ENCODE results near the gene SLC38A9.
A peak's percentile ranks its signal among the peaks of the same experiment; 100 is the strongest.
"Not testable (repeated sequence)": the region's sequence is repeated elsewhere in the genome, so short reads cannot be mapped to it uniquely, and the experiment has no call there.

SLC38A9 gene

GRCh38 chr5:55608595-55609349 is 103.4 kb downstream of the SLC38A9 start:
- H3K4me3 ChIP-seq (ENCODE audit: low read depth in 1 of 2, low read length in 2 of 2) = no peak overlapping the region
- H3K9me3 ChIP-seq (ENCODE audit: control insufficient read depth in 1 of 2, low read length in 2 of 2) = no peaks in the 10 kb centered on the region
- no peaks in the 10 kb centered on the region for H3K27me3 ChIP-seq (ENCODE audit: low read depth, low read length)
- H3K27ac ChIP-seq (ENCODE audit: low read length) = no peak overlapping the region
- H3K36me3 ChIP-seq (ENCODE audit: control insufficient read depth in 1 of 2, insufficient read depth in 2 of 2, low read length in 2 of 2) = no peaks in the 10 kb centered on the region
- H3K4me1 ChIP-seq (ENCODE audit: control insufficient read depth in 1 of 2, insufficient read depth in 2 of 2, low read length in 2 of 2) = peaks cover 0 to 4% of the 10 kb centered on the region in 2 donors

GRCh38 chr5:55607309-55607708 is 104.8 kb downstream of the SLC38A9 start:
- H3K9me3 ChIP-seq (ENCODE audit: control insufficient read depth in 1 of 2, low read length in 2 of 2); H3K4me3 ChIP-seq (ENCODE audit: low read depth in 1 of 2, low read length in 2 of 2); H3K27ac ChIP-seq (ENCODE audit: low read length); H3K27me3 ChIP-seq (ENCODE audit: low read depth, low read length); H3K36me3 ChIP-seq (ENCODE audit: control insufficient read depth in 1 of 2, insufficient read depth in 2 of 2, low read length in 2 of 2): not testable (repeated sequence)
- H3K4me1 ChIP-seq (ENCODE audit: control insufficient read depth in 1 of 2, insufficient read depth in 2 of 2, low read length in 2 of 2) = peaks cover 0 to 11% of the 10 kb centered on the region in 2 donors

- Histone ChIP-seq H3K4me1 (ENCODE audit: control insufficient read depth in 1 of 2, insufficient read depth in 2 of 2, low read length in 2 of 2) (peaks cover 14 to 23% of the 10 kb centered on the region in 2 donors), H3K36me3 (ENCODE audit: control insufficient read depth in 1 of 2, insufficient read depth in 2 of 2, low read length in 2 of 2) (peaks cover 0 to 4% of the 10 kb centered on the region in 2 donors), H3K9me3 (ENCODE audit: control insufficient read depth in 1 of 2, low read length in 2 of 2) (no peaks in the 10 kb centered on the region), H3K27ac (ENCODE audit: low read length) (peak overlapping the region; percentile 24), H3K27me3 (ENCODE audit: low read depth, low read length) (no peaks in the 10 kb centered on the region), H3K4me3 (ENCODE audit: low read depth in 1 of 2, low read length in 2 of 2) (no peak overlapping the region)
Observed at GRCh38 chr5:55604611-55605067, 107.5 kb downstream of the SLC38A9 start.

- no peaks in the 10 kb centered on the region for H3K27me3 ChIP-seq (ENCODE audit: low read depth, low read length)
- peak overlapping the region; percentile 24 for H3K27ac ChIP-seq (ENCODE audit: low read length)
- H3K36me3 ChIP-seq (ENCODE audit: control insufficient read depth in 1 of 2, insufficient read depth in 2 of 2, low read length in 2 of 2) = peaks cover 0 to 4% of the 10 kb centered on the region in 2 donors
- H3K4me1 ChIP-seq (ENCODE audit: control insufficient read depth in 1 of 2, insufficient read depth in 2 of 2, low read length in 2 of 2) = peaks cover 15 to 23% of the 10 kb centered on the region in 2 donors
- H3K9me3 ChIP-seq (ENCODE audit: control insufficient read depth in 1 of 2, low read length in 2 of 2) = no peaks in the 10 kb centered on the region
- H3K4me3 ChIP-seq (ENCODE audit: low read depth in 1 of 2, low read length in 2 of 2) = no peak overlapping the region
Observed at GRCh38 chr5:55603922-55604321, 108.2 kb downstream of the SLC38A9 start.

- no peaks in the 10 kb centered on the region for H3K9me3 ChIP-seq (ENCODE audit: control insufficient read depth in 1 of 2, low read length in 2 of 2)
- H3K27me3 ChIP-seq (ENCODE audit: low read depth, low read length) = no peaks in the 10 kb centered on the region
- H3K36me3 ChIP-seq (ENCODE audit: control insufficient read depth in 1 of 2, insufficient read depth in 2 of 2, low read length in 2 of 2) = peaks cover 0 to 4% of the 10 kb centered on the region in 2 donors
- no peak overlapping the region for H3K4me3 ChIP-seq (ENCODE audit: low read depth in 1 of 2, low read length in 2 of 2)
- peaks cover 30 to 36% of the 10 kb centered on the region in 2 donors for H3K4me1 ChIP-seq (ENCODE audit: control insufficient read depth in 1 of 2, insufficient read depth in 2 of 2, low read length in 2 of 2)
- peak overlapping the region; percentile 95 for H3K27ac ChIP-seq (ENCODE audit: low read length)
Observed at GRCh38 chr5:55601628-55602027, 110.5 kb downstream of the SLC38A9 start.

- peak overlapping the region; percentile 95 for H3K27ac ChIP-seq (ENCODE audit: low read length)
- H3K4me3 ChIP-seq (ENCODE audit: low read depth in 1 of 2, low read length in 2 of 2) = no peak overlapping the region
- H3K27me3 ChIP-seq (ENCODE audit: low read depth, low read length) = no peaks in the 10 kb centered on the region
- peaks cover 30 to 36% of the 10 kb centered on the region in 2 donors for H3K4me1 ChIP-seq (ENCODE audit: control insufficient read depth in 1 of 2, insufficient read depth in 2 of 2, low read length in 2 of 2)
- H3K9me3 ChIP-seq (ENCODE audit: control insufficient read depth in 1 of 2, low read length in 2 of 2) = no peaks in the 10 kb centered on the region
- peaks cover 0 to 4% of the 10 kb centered on the region in 2 donors for H3K36me3 ChIP-seq (ENCODE audit: control insufficient read depth in 1 of 2, insufficient read depth in 2 of 2, low read length in 2 of 2)
Observed at GRCh38 chr5:55601204-55601618, 110.9 kb downstream of the SLC38A9 start.

GRCh38 chr5:55600497-55601203 is 111.5 kb downstream of the SLC38A9 start:
- H3K9me3 ChIP-seq (ENCODE audit: control insufficient read depth in 1 of 2, low read length in 2 of 2) = no peaks in the 10 kb centered on the region
- H3K4me3 ChIP-seq (ENCODE audit: low read depth in 1 of 2, low read length in 2 of 2) = no peak overlapping the region
- H3K36me3 ChIP-seq (ENCODE audit: control insufficient read depth in 1 of 2, insufficient read depth in 2 of 2, low read length in 2 of 2) = peaks cover 0 to 4% of the 10 kb centered on the region in 2 donors
- H3K27ac ChIP-seq (ENCODE audit: low read length) = peak overlapping the region; percentile 95
- H3K4me1 ChIP-seq (ENCODE audit: control insufficient read depth in 1 of 2, insufficient read depth in 2 of 2, low read length in 2 of 2) = peaks cover 30 to 36% of the 10 kb centered on the region in 2 donors
- H3K27me3 ChIP-seq (ENCODE audit: low read depth, low read length) = no peaks in the 10 kb centered on the region

GRCh38 chr5:55600086-55600485 is 112.0 kb downstream of the SLC38A9 start:
- Histone ChIP-seq H3K36me3 (ENCODE audit: control insufficient read depth in 1 of 2, insufficient read depth in 2 of 2, low read length in 2 of 2) (peaks cover 0 to 4% of the 10 kb centered on the region in 2 donors), H3K4me1 (ENCODE audit: control insufficient read depth in 1 of 2, insufficient read depth in 2 of 2, low read length in 2 of 2) (peaks cover 30 to 36% of the 10 kb centered on the region in 2 donors), H3K27me3 (ENCODE audit: low read depth, low read length) (no peaks in the 10 kb centered on the region), H3K4me3 (ENCODE audit: low read depth in 1 of 2, low read length in 2 of 2) (no peak overlapping the region), H3K9me3 (ENCODE audit: control insufficient read depth in 1 of 2, low read length in 2 of 2) (no peaks in the 10 kb centered on the region), H3K27ac (ENCODE audit: low read length) (peak overlapping the region; percentile 95)

- peaks cover 30 to 32% of the 10 kb centered on the region in 2 donors for H3K4me1 ChIP-seq (ENCODE audit: control insufficient read depth in 1 of 2, insufficient read depth in 2 of 2, low read length in 2 of 2)
- H3K4me3 ChIP-seq (ENCODE audit: low read depth in 1 of 2, low read length in 2 of 2) = no peak overlapping the region
- no peaks in the 10 kb centered on the region for H3K9me3 ChIP-seq (ENCODE audit: control insufficient read depth in 1 of 2, low read length in 2 of 2)
- H3K27ac ChIP-seq (ENCODE audit: low read length) = peak overlapping the region; percentile 95
- peaks cover 0 to 4% of the 10 kb centered on the region in 2 donors for H3K36me3 ChIP-seq (ENCODE audit: control insufficient read depth in 1 of 2, insufficient read depth in 2 of 2, low read length in 2 of 2)
- no peaks in the 10 kb centered on the region for H3K27me3 ChIP-seq (ENCODE audit: low read depth, low read length)
Observed at GRCh38 chr5:55599148-55600050, 112.7 kb downstream of the SLC38A9 start.

- Histone ChIP-seq H3K9me3 (ENCODE audit: control insufficient read depth in 1 of 2, low read length in 2 of 2) (no peaks in the 10 kb centered on the region), H3K4me3 (ENCODE audit: low read depth in 1 of 2, low read length in 2 of 2) (peak overlapping the region in 1 of 2 donors; percentile 40), H3K27me3 (ENCODE audit: low read depth, low read length) (no peaks in the 10 kb centered on the region), H3K4me1 (ENCODE audit: control insufficient read depth in 1 of 2, insufficient read depth in 2 of 2, low read length in 2 of 2) (peaks cover 25 to 30% of the 10 kb centered on the region in 2 donors), H3K27ac (ENCODE audit: low read length) (peak overlapping the region; percentile 85), H3K36me3 (ENCODE audit: control insufficient read depth in 1 of 2, insufficient read depth in 2 of 2, low read length in 2 of 2) (peaks cover 0 to 4% of the 10 kb centered on the region in 2 donors)
Observed at GRCh38 chr5:55597014-55597981, 114.8 kb downstream of the SLC38A9 start.

Measured in muscle layer of duodenum (tissue), 2 donors.